Hepatocyte (in vitro differentiated cells): ENCODE results near the gene MCF2L. TPM values are rescaled to one million over a fixed set of nuclear protein-coding genes. Genes with fewer than 3 reads are reported as not detected.

Source experiments
- DNase-seq: peaks from one replicate; pipeline ENCODE4 v3.0.0-alpha.2; 2016; ENCODE audit warnings: low spot score
- H2AFZ ChIP-seq: fragments of 200-600 bp; sonication (generic); 2 replicates; pipeline ENCODE4 v1.6.0; 2016; ENCODE audit warnings: antibody characterized with exemption, mild to moderate bottlenecking
- H3K27ac ChIP-seq: fragments of 200-600 bp; sonication (generic); 2 replicates; pipeline ENCODE4 v1.5.1; 2016; ENCODE audit warnings: mild to moderate bottlenecking
- H3K27me3 ChIP-seq: fragments of 200-600 bp; sonication (generic); 2 replicates; pipeline ENCODE4 v1.6.1; 2016
- H3K36me3 ChIP-seq: fragments of 200-600 bp; sonication (generic); replicated peaks from 2 replicates; pipeline ENCODE4 v1.5.1; 2016; ENCODE audit warnings: low read depth; ENCODE audit not compliant: insufficient read depth
- H3K4me1 ChIP-seq: fragments of 200-600 bp; sonication (generic); 2 replicates; pipeline ENCODE4 v1.5.1; 2016; ENCODE audit warnings: mild to moderate bottlenecking, moderate library complexity; ENCODE audit not compliant: insufficient read depth
- H3K4me2 ChIP-seq: fragments of 200-600 bp; sonication (generic); 2 replicates; pipeline ENCODE4 v1.6.0; 2016
- H3K4me3 ChIP-seq: fragments of 200-600 bp; sonication (generic); 2 replicates; pipeline ENCODE4 v1.5.1; 2016; ENCODE audit warnings: mild to moderate bottlenecking
- H3K79me2 ChIP-seq: fragments of 200-600 bp; sonication (generic); 2 replicates; pipeline ENCODE4 v1.6.0; 2017; ENCODE audit warnings: mild to moderate bottlenecking
- H3K9me2 ChIP-seq: fragments of 200-600 bp; sonication (generic); replicated peaks from 2 replicates; pipeline ENCODE4 v1.6.0; 2017; ENCODE audit warnings: mild to moderate bottlenecking; ENCODE audit not compliant: insufficient read depth
- H3K9me3 ChIP-seq: fragments of 200-600 bp; sonication (generic); 2 replicates; pipeline ENCODE4 v1.5.1; 2016; ENCODE audit warnings: low read depth, mild to moderate bottlenecking
- H4K20me1 ChIP-seq: fragments of 200-600 bp; sonication (generic); 2 replicates; pipeline ENCODE4 v1.6.0; 2016; ENCODE audit warnings: mild to moderate bottlenecking; ENCODE audit not compliant: insufficient read depth, poor library complexity, severe bottlenecking
- CTCF ChIP-seq: fragments of 200-600 bp; sonication (generic); IDR thresholded peaks from 2 replicates; pipeline ENCODE4 v1.5.1; 2016; ENCODE audit warnings: antibody characterized with exemption, mild to moderate bottlenecking; ENCODE audit not compliant: poor library complexity
- EZH2 ChIP-seq: fragments of 200-600 bp; sonication (generic); IDR thresholded peaks from 2 replicates; pipeline ENCODE4 v1.6.1; 2016; ENCODE audit warnings: antibody characterized with exemption, mild to moderate bottlenecking, borderline replicate concordance
- EZH2phosphoT487 ChIP-seq: fragments of 200-600 bp; sonication (generic); IDR thresholded peaks from one replicate; pipeline ENCODE4 v1.6.1; 2018; ENCODE audit warnings: antibody characterized with exemption, mild to moderate bottlenecking, low read depth, moderate library complexity; ENCODE audit not compliant: unreplicated experiment, severe bottlenecking
- WGBS: methylation state at CpG from one replicate; pipeline ENCODE4 v1.1.6; 2016; ENCODE audit warnings: low lambda C conversion rate; ENCODE audit errors: missing lambda C conversion rate; 5-methylcytosine and 5-hydroxymethylcytosine counted together
- polyA plus RNA-seq: library from polyadenylated mRNA; unstranded; fragments of >200 nt; fragmentation: Nextera tagmentation; extraction: Ambion mirVana; gene quantifications from 2 replicates; pipeline ENCODE4 v1.2.1, GENCODE V29; 2016
- total RNA-seq: library from RNA; depleted of rRNA; stranded (reverse); fragments of >200 nt; gene quantifications from 2 replicates; pipeline ENCODE4 v1.2.3, GENCODE V29; 2014

Gene MCF2L
- total and polyA plus RNA-seq, 2 experiments from 2014 or later = 11.1 to 22.4 TPM

DNA sequence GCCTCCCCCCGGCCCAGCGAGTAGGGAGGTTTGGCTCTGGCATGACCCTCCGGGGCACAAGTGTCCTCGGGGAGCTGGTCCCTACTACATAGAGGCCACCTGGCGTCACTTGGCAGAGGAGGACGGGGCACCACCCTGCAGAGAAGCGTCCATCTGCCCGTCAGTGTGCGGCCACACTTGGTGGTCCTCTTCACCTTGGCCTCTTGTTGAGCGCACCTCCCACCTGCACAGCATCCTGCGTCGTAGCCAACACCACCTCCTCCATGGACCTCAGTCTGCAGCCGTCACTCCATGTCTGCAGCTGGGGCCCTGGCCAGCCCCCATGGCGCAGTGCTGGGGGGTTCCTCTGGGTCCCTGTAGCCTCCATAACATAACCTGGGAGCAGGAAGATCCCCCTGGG, 35.1 kb downstream of the MCF2L start:
- no peaks in the 10 kb centered on the region for H3K9me3 ChIP-seq
- H3K4me1 ChIP-seq = peaks cover 20% of the 10 kb centered on the region
- DNase-seq = no peak
- 95% methylated on average over 14 of the region's 14 CpGs for WGBS
- peaks cover 20% of the 10 kb centered on the region for H3K79me2 ChIP-seq
- H3K4me3 ChIP-seq = no peak overlapping the region
- H3K27ac ChIP-seq = no peak overlapping the region
- H2AFZ ChIP-seq = no peak overlapping the region
- TF ChIP-seq EZH2 = no peak
- no peak for TF ChIP-seq CTCF
- TF ChIP-seq EZH2phosphoT487 = no peak
- no peaks in the 10 kb centered on the region for H3K9me2 ChIP-seq
- H4K20me1 ChIP-seq = no peaks in the 10 kb centered on the region
- no peaks in the 10 kb centered on the region for H3K36me3 ChIP-seq
- no peak overlapping the region for H3K4me2 ChIP-seq
- no peaks in the 10 kb centered on the region for H3K27me3 ChIP-seq

GRCh38 chr13:113005076-113005865, 36.3 kb downstream of the MCF2L start:
- Histone ChIP-seq H3K4me1 (peaks cover 20% of the 10 kb centered on the region), H3K4me3 (no peak overlapping the region), H3K27ac (no peak overlapping the region), H3K27me3 (no peaks in the 10 kb centered on the region), H3K36me3 (no peaks in the 10 kb centered on the region), H2AFZ (no peak overlapping the region), H3K9me3 (no peaks in the 10 kb centered on the region), H3K79me2 (peaks cover 20% of the 10 kb centered on the region), H4K20me1 (no peaks in the 10 kb centered on the region), H3K4me2 (no peak overlapping the region), H3K9me2 (no peaks in the 10 kb centered on the region)
- TF ChIP-seq CTCF (no peak), EZH2 (no peak), EZH2phosphoT487 (no peak)
- 95% methylated on average over 26 of the region's 26 CpGs for WGBS
- DNase-seq = no peak

DNA sequence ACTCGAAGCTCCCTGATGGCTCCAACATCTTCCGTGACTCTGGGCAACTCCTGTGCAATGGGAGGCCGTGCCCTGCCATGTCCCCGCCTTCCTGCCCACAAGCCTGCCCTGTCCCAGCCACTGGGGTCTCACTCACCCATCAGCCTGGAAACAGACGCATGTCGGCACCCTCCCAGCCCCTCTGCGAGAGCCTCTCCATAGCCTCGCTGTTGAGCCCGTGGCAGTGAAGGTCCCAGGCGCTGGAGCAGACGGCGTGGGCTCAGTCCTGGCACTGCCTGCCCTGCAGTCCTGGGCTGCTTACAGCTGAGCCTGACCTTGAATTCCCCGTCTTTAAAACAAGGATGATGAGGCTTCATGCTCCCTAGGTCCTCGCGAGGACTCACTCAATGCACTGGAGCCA, 37.0 kb downstream of the MCF2L start:
- no peaks in the 10 kb centered on the region for H3K36me3 ChIP-seq
- no peak overlapping the region for H3K4me3 ChIP-seq
- TF ChIP-seq EZH2phosphoT487 (no peak), EZH2 (no peak), CTCF (no peak)
- no peak overlapping the region for H3K27ac ChIP-seq
- 97% methylated on average over 15 of the region's 15 CpGs for WGBS
- H4K20me1 ChIP-seq = no peaks in the 10 kb centered on the region
- H3K9me2 ChIP-seq = no peaks in the 10 kb centered on the region
- no peaks in the 10 kb centered on the region for H3K9me3 ChIP-seq
- peaks cover 17% of the 10 kb centered on the region for H3K4me1 ChIP-seq
- no peaks in the 10 kb centered on the region for H3K27me3 ChIP-seq
- no peak for DNase-seq
- H3K79me2 ChIP-seq = peaks cover 22% of the 10 kb centered on the region
- H3K4me2 ChIP-seq = no peak overlapping the region
- no peak overlapping the region for H2AFZ ChIP-seq
